ENCODE data around the gene NCEH1.

GRCh38 chr3:172630316-172630715 lies 80.6 kb downstream of the NCEH1 start:
- TF ChIP-seq, protein P1, sequence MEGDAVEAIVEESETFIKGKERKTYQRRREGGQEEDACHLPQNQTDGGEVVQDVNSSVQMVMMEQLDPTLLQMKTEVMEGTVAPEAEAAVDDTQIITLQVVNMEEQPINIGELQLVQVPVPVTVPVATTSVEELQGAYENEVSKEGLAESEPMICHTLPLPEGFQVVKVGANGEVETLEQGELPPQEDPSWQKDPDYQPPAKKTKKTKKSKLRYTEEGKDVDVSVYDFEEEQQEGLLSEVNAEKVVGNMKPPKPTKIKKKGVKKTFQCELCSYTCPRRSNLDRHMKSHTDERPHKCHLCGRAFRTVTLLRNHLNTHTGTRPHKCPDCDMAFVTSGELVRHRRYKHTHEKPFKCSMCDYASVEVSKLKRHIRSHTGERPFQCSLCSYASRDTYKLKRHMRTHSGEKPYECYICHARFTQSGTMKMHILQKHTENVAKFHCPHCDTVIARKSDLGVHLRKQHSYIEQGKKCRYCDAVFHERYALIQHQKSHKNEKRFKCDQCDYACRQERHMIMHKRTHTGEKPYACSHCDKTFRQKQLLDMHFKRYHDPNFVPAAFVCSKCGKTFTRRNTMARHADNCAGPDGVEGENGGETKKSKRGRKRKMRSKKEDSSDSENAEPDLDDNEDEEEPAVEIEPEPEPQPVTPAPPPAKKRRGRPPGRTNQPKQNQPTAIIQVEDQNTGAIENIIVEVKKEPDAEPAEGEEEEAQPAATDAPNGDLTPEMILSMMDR (IDR thresholded peaks at IDR 0.05), result no peak
- TF ChIP-seq ZFX (IDR thresholded peaks at IDR 0.05; ENCODE audit: borderline replicate concordance), result no peak
